Measurements from ENCODE around the gene AGK. TPM values are rescaled to one million over a fixed set of nuclear protein-coding genes. Genes with fewer than 3 reads are reported as not detected.
"Not testable (repeated sequence)": the region's sequence is repeated elsewhere in the genome, so short reads cannot be mapped to it uniquely, and the experiment has no call there.

Gene AGK
- total RNA-seq, 1 donor, result 43.2 TPM

DNA sequence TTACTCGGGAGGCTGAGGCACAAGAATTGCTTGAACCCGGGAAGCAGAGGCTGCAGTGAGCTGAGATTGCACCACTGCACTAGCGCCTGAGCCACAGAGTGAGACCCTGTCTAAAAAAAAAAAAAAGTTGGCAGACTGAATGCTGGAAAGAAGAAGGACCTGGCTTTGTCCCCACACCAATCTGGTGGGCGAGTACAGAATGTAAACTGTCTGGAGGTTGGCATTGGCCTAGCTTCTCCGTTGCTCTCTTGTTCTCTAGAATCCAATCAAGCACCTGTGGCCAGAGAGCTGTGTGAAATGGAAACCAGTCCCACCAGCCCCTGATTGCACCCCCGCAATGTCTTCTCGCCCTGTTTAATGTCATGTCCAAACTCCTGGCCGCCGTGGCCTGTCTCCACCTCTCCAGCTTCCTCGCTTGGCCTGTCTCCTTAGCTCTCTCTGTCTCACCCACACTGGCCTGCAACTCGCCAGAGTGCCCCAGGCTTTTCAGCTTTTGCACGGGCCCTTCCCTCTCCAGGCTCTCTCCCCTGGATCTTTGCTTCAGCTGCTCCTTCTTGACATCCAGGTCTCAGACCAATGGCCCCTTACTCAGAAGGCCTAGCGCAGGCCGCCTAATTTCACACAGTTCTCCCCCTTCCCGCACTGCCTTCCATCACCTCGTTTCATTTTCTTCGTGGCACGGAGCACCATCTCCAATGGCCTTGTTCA is 670 bp upstream of the AGK start:
- H3K4me3 ChIP-seq (ENCODE audit: low read depth, low read length), result peak overlapping the region; percentile 91
- DNase-seq (ENCODE audit: low read depth), result no peak
- TF ChIP-seq, protein P1, sequence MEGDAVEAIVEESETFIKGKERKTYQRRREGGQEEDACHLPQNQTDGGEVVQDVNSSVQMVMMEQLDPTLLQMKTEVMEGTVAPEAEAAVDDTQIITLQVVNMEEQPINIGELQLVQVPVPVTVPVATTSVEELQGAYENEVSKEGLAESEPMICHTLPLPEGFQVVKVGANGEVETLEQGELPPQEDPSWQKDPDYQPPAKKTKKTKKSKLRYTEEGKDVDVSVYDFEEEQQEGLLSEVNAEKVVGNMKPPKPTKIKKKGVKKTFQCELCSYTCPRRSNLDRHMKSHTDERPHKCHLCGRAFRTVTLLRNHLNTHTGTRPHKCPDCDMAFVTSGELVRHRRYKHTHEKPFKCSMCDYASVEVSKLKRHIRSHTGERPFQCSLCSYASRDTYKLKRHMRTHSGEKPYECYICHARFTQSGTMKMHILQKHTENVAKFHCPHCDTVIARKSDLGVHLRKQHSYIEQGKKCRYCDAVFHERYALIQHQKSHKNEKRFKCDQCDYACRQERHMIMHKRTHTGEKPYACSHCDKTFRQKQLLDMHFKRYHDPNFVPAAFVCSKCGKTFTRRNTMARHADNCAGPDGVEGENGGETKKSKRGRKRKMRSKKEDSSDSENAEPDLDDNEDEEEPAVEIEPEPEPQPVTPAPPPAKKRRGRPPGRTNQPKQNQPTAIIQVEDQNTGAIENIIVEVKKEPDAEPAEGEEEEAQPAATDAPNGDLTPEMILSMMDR (IDR thresholded peaks at IDR 0.05; ENCODE audit: insufficient read depth, low read depth, low read length), result no peak

DNA sequence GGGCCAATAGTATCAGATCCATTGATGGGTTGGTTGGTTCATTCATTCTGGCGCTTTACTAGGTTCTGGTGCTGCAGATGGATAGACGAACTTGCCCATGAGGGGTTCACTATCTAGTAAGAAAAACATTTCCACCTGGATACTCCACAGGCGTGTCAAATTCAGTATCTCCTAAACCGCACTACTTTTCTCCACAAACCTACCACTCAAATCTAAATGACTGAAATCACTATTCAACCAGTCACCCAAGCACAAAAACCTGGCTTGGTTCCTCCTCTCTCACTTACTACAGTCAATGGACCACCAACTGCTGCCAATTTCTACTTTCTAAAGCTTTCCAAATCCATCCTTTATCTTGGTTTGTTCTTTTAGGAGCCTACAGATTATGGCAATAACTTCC is 572 bp downstream of the AGK start:
- no peak for DNase-seq (ENCODE audit: low read depth)
- peak overlapping the region; percentile 91 for H3K4me3 ChIP-seq (ENCODE audit: low read depth, low read length)
- TF ChIP-seq, protein P1 (IDR thresholded peaks at IDR 0.05; ENCODE audit: insufficient read depth, low read depth, low read length), result no peak

DNA sequence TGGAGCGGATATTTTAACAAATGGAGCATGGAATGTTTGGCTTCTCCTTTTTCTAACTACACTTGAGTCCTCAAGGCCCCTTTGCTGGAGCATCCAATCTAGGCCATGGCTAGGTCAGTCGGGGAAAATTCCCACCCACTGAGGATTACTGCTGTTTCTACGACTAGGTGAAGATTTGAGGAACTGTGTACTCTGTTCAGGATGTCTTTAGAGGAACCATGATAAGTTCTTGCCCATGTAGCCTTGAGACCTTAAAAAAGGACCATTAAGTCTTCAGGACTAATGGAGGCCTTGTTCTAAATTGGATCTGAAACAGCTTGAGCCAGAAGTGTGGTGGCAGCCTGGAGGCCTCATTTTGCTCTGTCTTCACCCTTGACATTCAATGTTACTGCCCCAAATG is 6.2 kb downstream of the AGK start:
- TF ChIP-seq, protein P1 (IDR thresholded peaks at IDR 0.05; ENCODE audit: insufficient read depth, low read depth, low read length), result no peak

DNA sequence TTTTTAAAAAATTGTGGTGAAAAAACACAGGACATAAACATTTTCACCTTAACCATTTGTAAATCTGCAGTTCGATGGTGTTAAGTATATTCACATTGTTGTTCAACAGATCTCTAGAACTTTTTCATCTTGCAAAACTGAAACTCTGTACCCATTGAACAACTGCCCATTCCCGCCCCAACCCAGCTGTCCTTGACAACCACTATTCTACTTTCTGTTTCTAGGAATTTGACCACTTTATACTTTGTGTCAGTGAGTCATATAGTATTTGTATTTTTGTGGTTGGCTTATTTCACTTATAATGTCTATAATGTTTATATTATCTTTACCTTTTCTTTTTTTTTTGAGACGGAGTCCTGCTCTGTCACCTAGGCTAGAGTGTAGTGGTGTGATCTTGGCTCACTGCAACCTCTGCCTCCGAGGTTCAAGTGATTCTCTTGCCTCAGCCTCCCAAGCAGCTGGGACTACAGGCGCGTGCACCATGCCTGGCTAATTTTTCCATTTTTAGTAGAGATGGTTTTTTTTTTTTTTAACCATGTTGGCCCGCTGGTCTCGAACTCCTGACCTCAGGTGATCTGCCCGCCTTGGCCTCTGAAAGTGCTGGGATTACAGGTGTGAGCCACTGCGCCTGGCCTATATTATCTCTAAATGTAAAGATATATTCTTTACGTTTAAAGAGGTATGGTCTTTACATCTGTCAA is 6.8 kb downstream of the AGK start:
- peak; percentile 63 for DNase-seq (ENCODE audit: low read depth)

More for the DNA sequence above, 6.2 kb downstream of the AGK start:
- DNase-seq (ENCODE audit: low read depth), result no peak
- H3K4me3 ChIP-seq (ENCODE audit: low read depth, low read length), result no peak overlapping the region

DNA sequence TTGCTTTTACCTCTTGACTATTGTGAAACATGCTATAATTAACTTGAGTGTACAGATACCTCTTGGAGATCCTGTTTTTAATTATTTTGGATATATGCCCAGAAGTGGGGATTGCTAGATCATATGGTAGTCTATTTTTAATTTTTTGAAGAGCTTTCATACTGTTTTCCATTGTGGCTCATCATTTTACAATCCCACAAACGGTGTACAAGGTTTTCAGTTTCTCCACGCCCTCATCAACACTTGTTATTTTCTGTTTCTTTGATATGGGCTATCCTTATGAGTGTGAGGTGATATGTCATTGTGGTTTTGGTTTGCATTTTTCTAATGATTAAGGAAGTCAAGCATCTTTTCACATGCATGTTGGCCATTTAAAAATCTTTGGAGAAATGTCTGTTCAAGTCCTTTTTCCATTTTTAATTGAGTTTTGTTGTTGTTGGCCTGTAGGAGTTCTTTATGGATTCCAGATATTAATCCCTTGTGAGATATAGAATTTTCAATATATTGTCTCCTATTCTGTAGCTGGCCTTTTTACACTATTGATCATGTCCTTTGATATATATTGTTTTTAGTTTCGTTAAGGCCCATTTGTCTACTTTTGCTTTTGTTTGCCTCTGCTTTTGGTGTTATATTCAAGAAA is 7.5 kb downstream of the AGK start:
- TF ChIP-seq, protein P1 (IDR thresholded peaks at IDR 0.05; ENCODE audit: insufficient read depth, low read depth, low read length), result no peak
- DNase-seq (ENCODE audit: low read depth), result peak; percentile 86
- H3K4me3 ChIP-seq (ENCODE audit: low read depth, low read length), result no peak overlapping the region

More for the DNA sequence above, 6.8 kb downstream of the AGK start:
- not testable (repeated sequence) for H3K4me3 ChIP-seq (ENCODE audit: low read depth, low read length)

DNA sequence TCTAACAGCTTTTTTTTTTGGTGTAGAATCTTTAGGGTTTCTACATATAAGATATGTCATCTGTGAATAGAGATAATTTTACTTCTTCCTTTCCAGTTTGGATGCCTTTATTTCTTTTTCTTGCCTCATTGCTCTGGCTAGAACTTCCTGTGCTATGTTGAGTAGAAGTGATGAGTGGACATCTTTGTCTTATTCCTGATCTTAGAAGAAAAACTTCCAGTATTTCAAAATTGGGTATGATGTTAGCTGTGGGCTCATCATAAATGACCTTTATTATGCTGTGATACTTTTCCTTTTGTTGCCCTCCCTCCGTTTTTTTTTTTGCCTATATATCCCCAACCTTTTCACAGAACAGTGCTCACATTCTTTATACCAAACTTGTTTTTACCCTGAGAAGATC is 8.8 kb downstream of the AGK start:
- TF ChIP-seq, protein P1 (IDR thresholded peaks at IDR 0.05; ENCODE audit: insufficient read depth, low read depth, low read length), result no peak
- no peak for DNase-seq (ENCODE audit: low read depth)
- H3K4me3 ChIP-seq (ENCODE audit: low read depth, low read length), result no peak overlapping the region

DNA sequence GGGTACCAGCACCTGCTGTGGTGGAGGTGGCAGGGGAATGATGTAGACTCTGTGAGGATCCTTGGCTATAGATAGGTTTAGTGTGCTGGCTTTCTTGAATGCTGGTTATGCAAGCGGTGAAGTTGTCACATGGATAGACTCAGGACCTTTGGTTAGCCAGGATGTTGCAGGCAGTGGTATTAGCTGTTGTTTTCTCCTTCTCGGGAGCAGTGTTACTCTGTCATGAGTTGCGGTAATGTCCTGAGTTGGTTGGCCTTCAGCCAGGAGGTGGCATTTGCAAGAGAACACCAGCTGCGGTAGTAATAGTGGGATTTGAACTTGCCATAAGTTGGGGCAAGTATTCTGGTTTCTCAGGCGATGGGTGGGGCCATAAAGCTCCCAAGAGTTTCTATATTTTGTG is 10.8 kb downstream of the AGK start:
- TF ChIP-seq, protein P1 (IDR thresholded peaks at IDR 0.05; ENCODE audit: insufficient read depth, low read depth, low read length), result no peak
- no peak for DNase-seq (ENCODE audit: low read depth)
- H3K4me3 ChIP-seq (ENCODE audit: low read depth, low read length), result no peak overlapping the region

Data from fibroblast of villous mesenchyme (primary cell).